NCI-H2171 treated with DMSO at 0.1 percent for 48 hours (cell line): ENCODE data around the gene POC1A.

Experiments
- DNase-seq: peaks from one replicate; lab custom pipeline; 2025; lab: John Stamatoyannopoulos, UW

Gene POC1A

GRCh38 chr3:52150860-52151259 lies 3.4 kb downstream of the POC1A start:
- DNase-seq = no peak

GRCh38 chr3:52150357-52150756 lies 3.9 kb downstream of the POC1A start:
- DNase-seq = no peak

GRCh38 chr3:52149726-52150125 lies 4.5 kb downstream of the POC1A start:
- no peak for DNase-seq

- no peak for DNase-seq
Observed at GRCh38 chr3:52149021-52149420, 5.2 kb downstream of the POC1A start.

GRCh38 chr3:52147804-52148203 lies 6.4 kb downstream of the POC1A start:
- no peak for DNase-seq

- DNase-seq = no peak
Observed at GRCh38 chr3:52146811-52147210, 7.4 kb downstream of the POC1A start.

- no peak for DNase-seq
Observed at GRCh38 chr3:52146189-52146588, 8.0 kb downstream of the POC1A start.

- DNase-seq = no peak
Observed at GRCh38 chr3:52145736-52146110, 8.5 kb downstream of the POC1A start.

GRCh38 chr3:52144796-52145735 lies 9.2 kb downstream of the POC1A start:
- no peak for DNase-seq

- peak; percentile 26 for DNase-seq
Observed at GRCh38 chr3:52144034-52144795, 10.0 kb downstream of the POC1A start.

GRCh38 chr3:52143616-52144015 lies 10.6 kb downstream of the POC1A start:
- DNase-seq = no peak

GRCh38 chr3:52143156-52143555 lies 11.1 kb downstream of the POC1A start:
- DNase-seq = no peak

- no peak for DNase-seq
Observed at GRCh38 chr3:52141751-52142150, 12.5 kb downstream of the POC1A start.

- DNase-seq = no peak
Observed at GRCh38 chr3:52140769-52141168, 13.5 kb downstream of the POC1A start.

- DNase-seq = no peak
Observed at GRCh38 chr3:52140000-52140399, 14.2 kb downstream of the POC1A start.

- DNase-seq = no peak
Observed at GRCh38 chr3:52137311-52137710, 16.9 kb downstream of the POC1A start.

GRCh38 chr3:52136513-52136912 lies 17.7 kb downstream of the POC1A start:
- no peak for DNase-seq

GRCh38 chr3:52135332-52135731 lies 18.9 kb downstream of the POC1A start:
- DNase-seq = no peak

GRCh38 chr3:52134761-52135160 lies 19.5 kb downstream of the POC1A start:
- DNase-seq = no peak

GRCh38 chr3:52132930-52133329 lies 21.3 kb downstream of the POC1A start:
- no peak for DNase-seq

- no peak for DNase-seq
Observed at GRCh38 chr3:52132041-52132440, 22.2 kb downstream of the POC1A start.

GRCh38 chr3:52130966-52131622 lies 23.1 kb downstream of the POC1A start:
- no peak for DNase-seq
